Body of pancreas (tissue), 4 donors: Measurements from ENCODE around the gene TSPEAR.

ENCODE experiments used
- CTCF ChIP-seq, 7 experiments: fragments of 450-650 bp in 4 of 7; fragments of 200-600 bp in 3 of 7; sonication (generic) in 3 of 7; IDR thresholded peaks; one replicate each; pipeline ENCODE4 v1.5.1; 2016 to 2019; ENCODE audit warnings: antibody characterized with exemption in 7 of 7
- POLR2A ChIP-seq, 3 donors: fragments of 450-650 bp; IDR thresholded peaks; one replicate each; pipeline ENCODE4 v1.6.1; 2016; ENCODE audit warnings: antibody characterized with exemption in 3 of 3, mild to moderate bottlenecking in 2 of 3

GRCh38 chr21:44539991-44540666 is 171.2 kb downstream of the TSPEAR start, which contains the start of gene KRTAP10-1:
- TF ChIP-seq CTCF (IDR thresholded peaks at IDR 0.05) (no peak), POLR2A (IDR thresholded peaks at IDR 0.05) (no peak)
